HG02884 (cell line): ENCODE data around the gene ABR.
"Not testable (repeated sequence)": the region's sequence is repeated elsewhere in the genome, so short reads cannot be mapped to it uniquely, and the experiment has no call there.

Source experiments
- ATAC-seq: cut with Tn5 transposase; IDR thresholded peaks from one replicate; pipeline ENCODE4 v1.9.1; 2021; ENCODE audit warnings: mild to moderate bottlenecking, moderate library complexity; ENCODE audit not compliant: unreplicated experiment

Gene ABR

DNA sequence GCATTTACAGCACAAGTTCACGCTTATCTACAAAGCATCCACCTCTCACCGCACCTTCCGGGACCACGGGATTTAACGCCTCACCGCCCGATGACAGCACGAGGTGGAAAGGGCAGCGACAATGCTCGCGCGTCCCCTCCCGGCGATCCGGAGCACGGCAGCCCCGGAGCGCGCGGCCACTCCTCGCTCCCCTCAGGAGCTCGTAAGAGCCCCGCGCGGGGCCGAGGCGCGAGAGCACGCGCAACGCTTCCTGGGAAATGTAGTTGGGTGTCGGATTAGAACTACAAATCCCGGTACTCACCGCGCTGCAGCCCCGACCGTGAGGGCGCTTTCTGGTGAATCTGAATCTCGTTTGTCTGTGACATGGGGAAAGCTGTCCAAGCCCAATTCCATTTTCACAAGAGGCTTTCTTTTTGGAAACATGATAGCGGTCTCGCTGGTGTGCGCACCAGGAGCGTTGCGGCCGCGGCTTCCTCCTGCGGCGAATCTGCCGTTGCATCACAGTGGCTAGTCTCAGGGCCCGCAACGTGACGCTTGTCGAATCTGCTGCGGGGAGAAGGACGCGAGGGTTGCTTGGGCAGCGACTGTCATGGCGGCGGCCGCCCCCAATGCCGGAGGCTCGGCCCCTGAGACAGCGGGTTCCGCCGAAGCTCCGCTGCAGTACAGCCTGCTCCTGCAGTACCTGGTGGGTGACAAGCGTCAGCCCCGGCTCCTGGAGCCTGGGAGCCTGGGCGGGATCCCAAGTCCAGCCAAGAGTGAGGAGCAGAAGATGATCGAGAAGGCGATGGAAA lies 183.0 kb downstream of the ABR start, which contains the start of gene TIMM22:
Gene TIMM22 (plus strand): TSS at position 576 of the 791 bp plus-strand sequence. CDS start 14 bp downstream, at position 590.
- peak; percentile 89 for ATAC-seq

DNA sequence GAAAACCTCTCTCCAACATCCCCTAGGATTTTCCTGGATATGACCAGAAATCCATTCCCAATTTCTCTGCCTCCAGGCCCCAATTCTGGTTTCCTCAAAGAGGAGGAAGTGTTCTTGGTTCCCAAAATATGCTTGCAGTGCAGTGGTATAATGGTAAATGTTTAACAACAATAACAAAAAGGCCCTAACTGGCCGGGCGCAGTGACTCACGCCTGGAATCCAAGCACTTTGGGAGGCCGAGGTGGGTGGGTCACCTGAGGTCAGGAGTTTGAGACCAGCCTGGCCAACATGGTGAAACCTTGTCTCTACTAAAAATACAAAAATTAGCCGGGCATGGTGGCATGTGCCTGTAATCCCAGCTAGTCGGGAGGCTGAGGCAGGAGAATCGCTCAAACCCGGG lies 184.5 kb downstream of the ABR start:
- ATAC-seq, result not testable (repeated sequence)

DNA sequence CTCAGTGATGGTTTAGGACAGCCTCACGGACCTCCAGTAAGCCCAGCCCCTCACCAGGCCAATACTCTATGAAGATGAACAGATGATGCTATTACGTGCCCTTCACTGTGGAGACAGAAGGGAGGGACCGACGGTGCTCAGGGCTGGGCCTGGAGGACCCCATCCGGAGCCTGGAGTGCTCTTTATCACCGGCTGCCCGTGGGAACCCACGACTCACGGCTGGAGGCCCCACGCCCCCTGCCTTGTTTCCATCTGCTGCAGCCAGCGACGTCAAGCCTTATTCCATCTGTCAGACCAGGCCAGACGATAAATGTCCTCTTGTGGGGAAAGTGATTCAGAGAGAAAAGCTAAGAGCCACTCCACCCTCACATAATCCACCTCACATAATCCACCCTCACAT lies 186.8 kb downstream of the ABR start:
- no peak for ATAC-seq

DNA sequence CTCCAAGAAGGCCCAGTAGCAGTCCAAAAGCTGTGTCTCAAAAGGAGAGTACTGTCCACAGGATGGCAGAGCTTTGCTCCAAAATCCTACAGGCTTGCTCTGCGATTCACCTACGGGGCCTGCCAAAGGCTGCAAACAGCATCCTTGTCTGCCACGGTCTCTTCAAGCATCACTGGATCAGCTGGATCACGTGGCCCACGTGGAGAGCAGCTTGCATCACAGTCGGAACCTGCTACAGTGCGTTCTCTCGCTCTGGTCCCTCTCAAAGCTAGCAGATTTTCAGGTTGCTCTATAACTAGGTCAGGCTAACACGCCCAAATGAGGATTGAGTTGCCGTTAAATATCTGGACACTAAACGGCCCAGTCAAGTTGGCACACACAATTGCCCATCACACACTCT lies 191.2 kb downstream of the ABR start:
- no peak for ATAC-seq

DNA sequence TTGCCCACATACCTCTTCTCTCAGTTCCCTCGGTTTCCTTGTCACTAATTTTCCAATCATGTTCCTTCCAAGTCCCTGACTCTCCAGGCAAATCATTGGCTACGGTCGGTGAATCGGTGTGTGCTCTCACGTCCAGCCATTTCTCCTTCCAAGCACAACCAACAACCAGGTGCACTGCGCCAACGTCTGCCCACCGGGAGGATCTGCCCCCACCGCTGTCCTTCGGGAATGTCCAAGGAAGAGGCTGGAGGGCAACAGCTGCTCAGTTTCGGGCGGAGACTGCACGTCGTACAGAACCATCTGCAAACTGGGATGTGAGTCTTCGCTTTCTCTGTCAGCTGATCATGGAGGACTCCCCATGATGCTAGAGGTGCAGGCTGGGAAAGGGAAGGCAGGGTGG lies 191.8 kb downstream of the ABR start:
- no peak for ATAC-seq

DNA sequence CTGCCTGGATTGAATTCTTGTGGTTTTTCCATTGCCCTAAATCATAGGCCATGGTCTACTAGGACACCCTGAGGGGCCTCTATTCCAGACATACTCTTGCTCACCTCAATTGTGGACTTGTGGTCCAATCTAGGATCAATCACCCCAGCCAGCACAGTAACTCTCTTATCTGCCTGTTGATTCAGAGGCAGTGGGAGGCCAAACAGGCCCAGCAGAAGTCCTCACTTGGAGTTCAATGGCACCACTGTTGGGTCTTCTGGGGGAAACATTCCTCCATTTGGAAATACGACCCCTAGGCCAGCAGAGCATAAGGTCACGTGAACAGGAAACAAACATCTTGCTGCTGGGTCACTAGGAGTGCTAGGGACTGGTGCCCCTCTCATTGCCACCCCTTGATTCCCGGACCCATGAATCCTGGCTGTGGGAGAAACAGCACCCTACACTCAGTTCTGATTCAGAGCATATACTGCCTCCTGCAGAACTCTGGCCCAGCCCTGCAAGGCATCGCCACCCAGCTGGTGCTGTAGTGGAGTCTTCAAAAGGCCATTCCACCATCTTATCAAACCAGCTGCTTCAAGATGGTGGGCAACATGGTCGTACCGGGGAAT lies 193.4 kb downstream of the ABR start:
- no peak for ATAC-seq

DNA sequence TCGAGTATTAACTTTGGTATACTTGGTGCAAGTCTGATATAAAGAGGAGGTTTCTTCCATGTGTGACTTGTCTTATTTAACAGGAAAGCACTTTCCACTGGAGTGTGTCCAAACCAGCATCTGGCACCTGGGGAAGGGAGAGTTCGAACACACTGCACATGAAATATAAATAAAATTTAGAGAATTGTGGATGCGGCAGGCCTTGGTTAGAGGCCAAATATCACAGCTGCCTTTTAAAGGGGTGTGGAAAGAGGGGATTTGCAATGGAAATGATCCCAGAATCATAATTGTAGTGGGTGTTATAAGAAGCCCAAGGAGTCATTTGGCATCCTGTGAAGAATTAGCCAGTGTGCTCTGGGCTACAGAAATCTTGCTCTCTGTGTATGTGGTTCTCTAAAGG lies 195.9 kb downstream of the ABR start:
- no peak for ATAC-seq

DNA sequence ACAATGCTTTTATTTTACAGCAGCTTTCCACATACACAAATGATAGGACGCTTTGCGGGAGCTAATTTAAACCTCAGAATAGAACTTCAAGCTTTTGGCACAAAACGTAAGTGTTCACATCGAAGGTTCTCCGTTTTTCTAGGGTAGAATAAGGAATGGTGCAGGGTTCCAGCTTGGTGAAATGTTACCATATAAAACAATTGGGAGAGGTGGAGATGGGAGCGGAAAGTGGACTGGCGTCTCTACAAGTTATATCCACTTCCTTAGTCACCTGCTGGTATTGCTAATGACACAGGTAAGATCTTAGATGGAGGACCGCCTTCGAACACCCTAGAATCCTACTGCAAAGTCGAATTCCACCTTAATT lies 198.5 kb downstream of the ABR start:
- ATAC-seq, result no peak

DNA sequence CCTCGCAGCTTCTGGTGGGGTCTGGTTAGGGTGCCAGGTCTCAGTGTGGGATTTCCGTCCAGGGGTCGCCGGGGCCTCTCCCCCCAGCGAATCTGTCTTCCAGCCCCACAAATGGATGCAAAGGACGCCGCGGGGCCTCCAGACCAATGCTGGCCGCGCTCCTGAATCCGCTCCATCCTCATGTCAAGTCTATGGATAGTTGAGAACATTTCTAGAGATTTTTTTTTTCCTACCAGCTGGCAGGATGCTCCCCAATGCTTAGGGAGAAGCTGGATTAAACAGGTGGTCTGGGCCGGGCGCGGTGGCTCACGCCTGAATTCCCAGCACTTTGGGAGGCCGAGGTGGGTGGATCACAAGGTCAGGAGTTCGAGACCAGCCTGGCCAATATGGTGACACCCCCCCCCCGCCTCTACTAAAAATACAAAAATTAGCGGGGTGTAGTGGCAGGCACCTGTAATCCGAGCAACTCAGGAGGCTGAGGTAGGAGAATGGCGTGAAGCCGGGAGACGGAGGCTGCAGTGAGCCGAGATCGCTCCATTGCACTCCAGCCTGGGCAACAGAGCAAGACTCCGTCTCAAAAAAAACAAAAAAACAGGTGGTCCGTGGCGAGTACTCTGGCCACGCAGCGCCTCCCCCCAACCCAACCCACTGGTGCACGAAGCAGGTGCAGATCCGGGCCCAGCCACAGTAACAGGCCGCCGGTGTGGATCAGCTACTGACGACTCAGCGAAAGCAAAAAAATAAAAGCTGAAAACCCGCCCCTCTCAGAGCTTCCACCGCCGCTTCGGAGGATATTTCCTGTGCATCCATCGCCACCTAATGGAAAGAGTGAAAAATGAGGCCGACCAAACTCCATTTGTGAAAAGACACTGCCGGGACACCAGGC lies 199.1 kb downstream of the ABR start:
- ATAC-seq, result no peak

DNA sequence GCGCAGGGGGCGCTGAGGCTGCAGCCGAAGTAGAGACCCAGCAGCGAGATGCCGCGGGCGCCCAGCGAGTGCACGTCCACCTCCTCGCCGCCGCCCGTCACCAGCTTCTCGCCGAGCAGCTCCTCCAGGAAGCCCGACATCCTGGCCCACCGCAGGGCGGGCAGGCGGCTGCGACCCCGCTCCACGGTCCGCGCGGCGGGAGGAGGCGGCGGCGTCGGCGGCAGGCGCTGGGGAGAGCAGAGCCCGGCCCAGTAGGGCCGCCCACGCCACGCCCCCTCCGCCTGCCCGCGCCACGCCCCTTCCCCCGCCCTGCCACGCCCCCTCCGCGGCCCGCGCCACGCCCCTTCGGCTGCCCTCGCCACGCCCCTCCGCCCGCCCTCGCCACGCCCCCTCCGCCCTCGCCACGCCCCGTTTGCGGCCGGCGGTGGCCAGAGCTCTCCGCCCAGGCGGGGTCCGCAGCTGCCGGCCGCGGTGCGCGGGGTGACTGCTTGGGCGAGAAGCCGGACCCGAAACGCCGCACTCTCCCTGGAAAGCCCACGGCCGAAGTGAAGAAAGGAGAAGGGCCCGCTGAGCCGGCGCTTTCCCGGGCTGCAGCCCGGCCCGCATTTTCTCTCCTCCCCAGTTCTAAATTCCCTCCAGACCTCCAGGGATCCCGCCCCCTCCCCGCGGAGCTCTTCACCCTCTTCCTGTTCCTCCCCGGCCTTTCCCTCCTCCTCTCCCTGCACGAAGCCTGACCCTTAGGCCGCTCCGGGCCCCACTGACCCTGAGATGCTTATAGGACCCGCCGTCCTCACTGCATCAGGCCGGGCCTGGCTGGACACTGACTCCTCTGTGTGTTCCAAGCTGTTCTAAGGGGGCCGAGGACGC lies 200.0 kb downstream of the ABR start, which contains the start of gene NXN:
Gene NXN (minus strand): TSS at position 238 of the 867 bp plus-strand sequence.
- ATAC-seq, result peak; percentile 60

DNA sequence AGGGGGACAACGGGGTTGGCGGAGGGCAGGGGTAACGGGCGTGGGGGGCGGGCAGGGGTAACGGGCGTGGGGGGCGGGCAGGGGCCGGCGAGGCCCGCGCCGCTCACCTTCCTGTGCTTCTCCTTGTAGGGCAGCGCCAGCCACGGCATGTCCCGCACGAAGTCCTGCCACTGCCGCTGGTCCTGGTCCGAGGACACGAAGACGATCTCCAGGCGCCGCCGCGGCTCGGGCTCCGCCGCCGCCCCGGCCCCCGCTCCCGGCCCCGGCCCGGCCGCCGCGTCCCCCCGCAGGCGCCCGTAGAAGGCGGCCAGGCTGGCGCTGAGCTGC lies 200.6 kb downstream of the ABR start:
- ATAC-seq, result no peak

DNA sequence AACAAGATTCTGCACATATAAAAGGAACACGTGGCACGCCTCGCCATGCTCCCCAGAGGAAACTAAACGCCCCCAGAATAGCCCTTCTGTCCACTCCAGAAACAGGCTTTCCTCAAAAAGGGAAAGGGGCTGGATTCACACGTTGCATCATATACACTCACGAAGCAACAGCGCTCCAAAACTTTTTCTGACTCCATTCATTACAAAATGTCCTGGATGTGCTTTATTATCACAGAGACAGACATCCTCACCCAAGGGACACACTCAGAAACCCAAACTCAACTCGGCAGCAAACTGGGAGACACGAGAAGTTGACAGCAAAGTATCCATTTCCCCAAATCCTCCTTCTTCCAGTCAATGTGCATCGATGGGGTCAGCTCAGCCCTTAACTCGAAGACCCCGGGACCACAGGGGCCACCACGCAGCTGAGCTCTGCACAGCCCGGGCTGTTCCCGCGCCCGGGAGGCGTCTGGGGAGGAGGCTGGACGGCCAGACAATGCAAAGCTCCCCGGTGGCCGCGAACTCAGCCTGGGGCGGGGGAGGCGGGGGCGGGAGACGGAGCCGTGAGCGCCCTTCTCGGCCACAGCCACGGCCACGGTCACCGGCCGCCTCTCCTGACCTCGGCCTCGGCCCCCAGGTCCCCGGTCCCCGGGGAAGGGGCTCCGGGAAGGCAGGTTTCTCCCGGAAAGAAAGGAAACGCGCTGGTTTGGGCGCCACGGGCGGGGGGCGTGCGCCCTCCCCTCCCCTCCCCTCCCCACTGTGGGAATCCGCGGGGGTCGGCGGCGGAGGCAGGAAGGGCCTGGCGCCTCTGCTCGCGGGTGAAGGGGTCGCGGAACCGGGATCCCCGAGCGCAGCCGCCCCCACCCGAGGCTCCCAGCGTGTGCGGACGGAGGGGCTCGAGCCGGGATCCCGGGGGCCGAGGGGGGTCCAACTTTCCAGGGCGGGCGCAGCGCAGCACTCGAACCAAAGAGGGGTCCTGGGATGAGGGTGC lies 201.4 kb downstream of the ABR start:
- no peak for ATAC-seq

DNA sequence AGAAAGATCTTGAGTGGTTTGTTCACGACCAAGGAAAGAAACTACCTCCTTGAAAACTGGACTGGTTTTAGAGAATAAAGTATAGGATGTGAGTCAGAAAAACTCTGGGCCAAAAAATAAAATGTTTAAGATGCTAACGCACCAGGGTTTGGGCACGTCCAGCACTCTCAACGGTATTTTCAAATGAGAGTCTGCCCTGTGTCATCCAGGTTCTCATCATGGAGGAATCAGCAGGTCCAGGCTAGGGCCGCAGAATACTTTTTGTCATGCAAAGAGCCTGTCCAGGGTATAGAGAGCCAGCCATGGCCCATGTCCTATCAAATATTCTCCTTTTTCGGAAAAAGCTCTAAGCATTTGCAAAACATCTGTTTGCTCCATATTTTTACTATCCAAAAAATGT lies 202.6 kb downstream of the ABR start:
- no peak for ATAC-seq

DNA sequence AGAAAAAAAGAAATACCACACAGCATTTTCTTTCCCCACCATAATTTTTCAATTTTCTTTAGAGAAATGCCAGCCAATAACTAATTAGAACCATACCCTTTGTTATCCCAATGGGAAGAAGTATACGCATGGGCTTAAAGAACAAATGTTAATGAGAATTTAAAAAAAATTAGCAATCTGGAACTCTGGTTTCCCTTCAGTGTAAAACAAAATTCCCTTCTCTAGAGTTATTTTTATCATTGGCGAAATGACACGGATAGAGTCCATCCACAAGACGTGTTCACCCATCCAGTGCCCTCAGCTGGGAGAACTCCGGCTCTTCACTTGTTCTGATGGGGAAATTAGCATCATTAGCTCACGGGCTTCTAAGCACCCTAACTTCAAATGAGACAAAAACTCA lies 203.5 kb downstream of the ABR start:
- ATAC-seq, result no peak

DNA sequence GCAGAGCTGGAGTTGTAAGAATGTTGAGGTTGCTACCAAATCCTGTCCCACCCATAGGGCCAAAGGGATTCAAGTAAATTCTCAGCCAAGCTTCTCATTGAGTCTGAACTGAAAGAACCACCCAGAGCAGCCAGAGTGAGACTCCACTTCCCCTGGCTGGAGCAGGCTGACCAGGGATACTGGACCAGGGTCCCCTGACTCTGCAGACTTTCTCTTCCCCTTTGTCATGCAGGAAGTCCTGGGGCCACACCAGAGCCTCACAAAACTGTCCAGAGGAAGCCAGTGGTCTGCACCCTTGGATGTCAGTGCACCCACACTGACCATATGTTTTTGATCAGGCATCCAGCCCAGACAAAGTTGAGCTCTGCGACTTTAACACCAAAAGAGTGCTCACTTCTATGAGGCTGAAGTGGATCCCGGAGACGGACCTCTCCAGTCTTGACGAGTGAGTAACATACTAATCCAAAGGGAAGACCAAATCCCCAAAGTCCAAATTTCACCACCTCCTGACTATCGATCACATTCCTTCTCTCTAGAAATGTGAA lies 204.3 kb downstream of the ABR start:
- no peak for ATAC-seq

DNA sequence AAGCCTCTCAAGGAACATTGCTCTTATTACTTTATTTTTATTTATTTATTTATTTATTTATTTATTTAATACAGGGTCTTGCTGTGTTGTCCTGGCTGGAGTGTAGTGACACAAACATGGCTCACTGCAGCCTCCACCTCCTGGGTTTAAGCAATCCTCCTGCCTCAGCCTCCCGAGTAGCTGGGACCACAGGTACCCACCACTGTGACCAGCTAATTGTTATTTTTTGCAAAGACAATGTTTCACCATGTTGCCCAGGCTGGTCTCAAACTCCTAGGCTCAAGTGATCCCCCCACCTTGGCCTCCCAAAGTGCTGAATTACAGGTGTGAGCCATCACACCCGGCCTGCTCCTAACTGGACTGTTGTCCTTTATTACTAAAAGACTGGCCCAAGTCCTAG lies 205.0 kb downstream of the ABR start:
- ATAC-seq, result not testable (repeated sequence)

DNA sequence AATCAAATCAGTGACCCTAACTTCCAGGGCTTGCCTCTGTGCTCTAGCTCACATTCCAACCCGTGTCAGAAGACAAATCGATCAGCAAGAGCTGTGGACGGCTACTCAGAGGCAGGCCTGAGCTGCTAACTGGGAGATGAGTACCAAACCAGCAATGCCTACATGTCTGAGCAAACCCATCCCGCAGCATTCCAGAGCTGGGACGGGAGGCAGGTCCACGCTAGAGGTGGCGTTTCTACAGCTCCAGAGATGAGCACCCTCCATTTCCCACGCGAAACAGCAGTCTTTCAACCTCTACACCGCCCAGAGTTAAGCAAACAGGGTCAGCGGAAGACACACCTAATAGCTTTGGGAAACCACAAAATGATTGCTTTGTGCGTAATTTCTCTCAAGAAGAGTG lies 206.7 kb downstream of the ABR start:
- ATAC-seq, result no peak

DNA sequence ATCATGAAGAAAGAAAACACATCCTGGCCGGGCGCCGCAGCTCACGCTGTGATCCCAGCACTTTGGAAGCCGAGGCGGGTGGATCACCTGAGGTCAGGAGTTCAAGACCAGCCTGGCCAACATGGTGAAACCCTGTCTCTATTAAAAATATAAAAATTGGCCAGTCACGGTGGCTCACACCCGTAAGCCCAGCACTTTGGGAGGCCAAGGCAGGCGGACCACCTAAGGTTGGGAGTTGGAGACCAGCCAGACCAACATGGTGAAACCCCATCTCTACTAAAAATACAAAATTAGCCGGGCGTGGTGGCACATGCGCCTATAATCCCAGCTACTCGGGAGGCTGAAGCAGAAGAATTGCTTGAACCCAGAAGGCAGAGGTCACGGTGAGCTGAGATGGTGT lies 207.9 kb downstream of the ABR start:
- not testable (repeated sequence) for ATAC-seq

DNA sequence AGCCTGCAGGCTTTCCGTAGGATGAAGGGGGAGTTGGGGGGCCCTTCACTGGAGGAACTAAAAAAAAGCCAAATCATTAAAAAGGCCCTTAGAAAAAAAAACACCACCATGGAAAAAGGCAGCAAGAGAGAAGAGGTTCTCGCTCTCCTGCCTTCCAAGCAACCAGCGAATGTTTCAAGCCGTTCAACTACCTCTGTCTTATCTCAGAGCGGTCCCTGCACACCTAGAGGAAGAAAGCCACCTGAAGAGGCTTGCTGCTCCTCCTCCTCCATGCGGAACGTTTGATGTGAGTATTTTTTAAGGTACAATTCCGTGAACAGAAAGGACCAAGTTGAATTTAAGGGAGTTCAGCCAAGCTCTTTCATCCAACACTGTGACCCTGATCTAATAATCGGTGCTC lies 209.4 kb downstream of the ABR start:
- ATAC-seq, result no peak
